CD4-positive, alpha-beta T cell treated with Interleukin-4 for 1 hour (primary cell): ENCODE data around the gene HMOX1.

ENCODE experiments used
- DNase-seq, 2 donors: peaks; one replicate each; pipeline ENCODE4 v3.0.0-alpha.2; 2020 to 2022

Gene HMOX1

GRCh38 chr22:35409783-35410662 is 29.1 kb downstream of the HMOX1 start:
- peak; percentile 31 to 86 for DNase-seq

GRCh38 chr22:35410663-35411034 is 29.8 kb downstream of the HMOX1 start:
- no peak for DNase-seq

DNA sequence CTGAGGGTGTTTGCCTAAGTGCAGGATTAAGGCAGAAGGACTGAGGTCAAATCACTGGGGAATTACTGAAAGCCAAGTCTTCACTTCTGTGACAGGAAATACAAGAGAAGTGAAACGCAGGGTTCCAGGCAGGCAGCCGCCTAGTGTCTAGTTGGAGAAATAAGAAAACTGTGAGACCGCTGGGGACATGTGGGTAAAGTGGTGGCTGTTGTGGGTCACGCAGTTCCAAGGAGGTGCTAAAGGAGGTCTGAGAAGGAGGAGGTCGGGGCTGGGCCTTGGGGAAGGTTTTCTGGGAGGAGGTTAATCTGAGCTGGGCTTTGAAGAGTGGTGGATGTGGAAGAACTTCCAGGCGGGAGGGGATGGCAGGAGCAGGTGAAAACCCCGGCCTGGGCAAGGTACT is 30.2 kb downstream of the HMOX1 start:
- peak; percentile 19 to 62 for DNase-seq

GRCh38 chr22:35413624-35414023 is 32.7 kb downstream of the HMOX1 start:
- no peak for DNase-seq

- no peak for DNase-seq
These were observed 36.7 kb downstream of the HMOX1 start for GRCh38 chr22:35417606-35418005.

DNA sequence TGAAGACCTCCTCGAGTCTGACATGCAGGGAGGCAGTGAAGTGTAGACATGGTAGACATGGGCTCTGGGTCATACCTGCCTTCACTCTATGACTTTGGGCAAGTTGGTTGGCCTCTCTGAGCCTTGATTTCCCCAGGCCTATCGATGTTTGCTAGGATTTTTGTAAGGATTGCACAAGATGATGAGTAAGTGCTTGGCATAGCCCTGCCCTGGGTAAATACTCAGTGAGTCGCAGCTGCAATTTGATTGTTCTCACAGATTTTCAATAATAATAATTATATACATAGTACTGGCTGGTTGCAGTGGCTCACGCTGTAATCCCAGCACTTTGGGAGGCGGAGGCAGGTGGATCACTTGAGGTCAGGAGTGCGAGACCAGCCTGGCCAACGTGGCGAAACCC is 37.2 kb downstream of the HMOX1 start:
- DNase-seq = no peak

GRCh38 chr22:35418731-35419130 is 37.8 kb downstream of the HMOX1 start:
- DNase-seq = no peak

DNA sequence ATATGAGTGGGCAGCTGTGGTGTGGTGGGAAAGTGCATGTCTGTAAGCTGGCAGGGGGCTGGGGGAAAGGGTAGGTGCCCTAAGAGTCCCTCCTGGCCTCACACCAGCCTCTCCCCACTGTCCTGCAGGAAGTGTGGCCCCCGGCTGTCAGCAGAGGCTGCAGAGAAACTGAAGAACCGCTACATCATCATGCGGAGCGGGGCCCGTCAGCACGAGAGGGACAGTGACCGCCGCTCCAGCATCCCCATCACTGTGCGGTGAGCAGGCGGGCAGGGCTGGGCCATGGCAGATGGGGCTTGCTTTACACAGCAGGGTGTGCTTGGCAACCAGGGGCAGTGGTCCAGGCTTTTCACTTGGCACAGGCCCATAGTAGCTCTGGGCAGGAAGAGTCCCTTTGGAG is 38.9 kb downstream of the HMOX1 start:
- no peak for DNase-seq

DNA sequence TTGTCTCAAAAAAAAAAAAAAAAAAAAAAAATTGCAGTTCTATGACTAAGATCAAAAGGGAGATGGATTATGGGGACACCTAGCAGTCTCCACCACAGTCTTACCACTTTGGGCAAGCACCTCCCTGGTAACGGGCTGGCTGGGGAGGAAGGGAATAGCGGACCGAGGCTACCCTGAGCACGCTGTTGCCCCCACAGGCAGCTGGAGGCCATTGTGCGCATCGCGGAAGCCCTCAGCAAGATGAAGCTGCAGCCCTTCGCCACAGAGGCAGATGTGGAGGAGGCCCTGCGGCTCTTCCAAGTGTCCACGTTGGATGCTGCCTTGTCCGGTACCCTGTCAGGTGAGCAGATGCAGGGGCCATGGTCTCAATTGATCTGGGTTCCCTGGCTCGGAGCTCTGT is 40.2 kb downstream of the HMOX1 start:
- no peak for DNase-seq

- DNase-seq = no peak
These were observed 41.2 kb downstream of the HMOX1 start for GRCh38 chr22:35422145-35422544.

- DNase-seq = no peak
These were observed 42.0 kb downstream of the HMOX1 start for GRCh38 chr22:35422936-35423335.

GRCh38 chr22:35424081-35424480 is 43.2 kb downstream of the HMOX1 start:
- DNase-seq = no peak

DNA sequence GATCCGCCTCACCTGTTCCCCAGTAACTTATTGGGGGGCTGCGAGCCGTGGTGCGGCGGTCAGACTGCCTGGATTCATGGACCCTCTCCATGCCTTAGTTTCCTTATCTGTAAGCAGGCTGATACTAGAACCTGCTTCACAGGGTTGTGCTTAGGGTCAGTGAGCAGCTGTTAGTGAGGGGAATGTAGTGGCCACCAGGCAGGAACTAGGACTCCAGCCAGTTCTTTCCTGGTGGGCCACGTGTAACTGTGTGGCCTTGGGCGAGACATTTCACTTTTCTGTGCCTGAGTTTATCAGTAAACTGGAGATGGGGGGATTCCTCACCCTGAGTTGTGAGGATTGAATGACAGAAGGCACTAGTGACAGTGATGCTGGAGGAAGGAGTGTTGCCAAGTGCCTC is 43.9 kb downstream of the HMOX1 start:
- no peak for DNase-seq

GRCh38 chr22:35425546-35425945 is 44.6 kb downstream of the HMOX1 start:
- no peak for DNase-seq

DNA sequence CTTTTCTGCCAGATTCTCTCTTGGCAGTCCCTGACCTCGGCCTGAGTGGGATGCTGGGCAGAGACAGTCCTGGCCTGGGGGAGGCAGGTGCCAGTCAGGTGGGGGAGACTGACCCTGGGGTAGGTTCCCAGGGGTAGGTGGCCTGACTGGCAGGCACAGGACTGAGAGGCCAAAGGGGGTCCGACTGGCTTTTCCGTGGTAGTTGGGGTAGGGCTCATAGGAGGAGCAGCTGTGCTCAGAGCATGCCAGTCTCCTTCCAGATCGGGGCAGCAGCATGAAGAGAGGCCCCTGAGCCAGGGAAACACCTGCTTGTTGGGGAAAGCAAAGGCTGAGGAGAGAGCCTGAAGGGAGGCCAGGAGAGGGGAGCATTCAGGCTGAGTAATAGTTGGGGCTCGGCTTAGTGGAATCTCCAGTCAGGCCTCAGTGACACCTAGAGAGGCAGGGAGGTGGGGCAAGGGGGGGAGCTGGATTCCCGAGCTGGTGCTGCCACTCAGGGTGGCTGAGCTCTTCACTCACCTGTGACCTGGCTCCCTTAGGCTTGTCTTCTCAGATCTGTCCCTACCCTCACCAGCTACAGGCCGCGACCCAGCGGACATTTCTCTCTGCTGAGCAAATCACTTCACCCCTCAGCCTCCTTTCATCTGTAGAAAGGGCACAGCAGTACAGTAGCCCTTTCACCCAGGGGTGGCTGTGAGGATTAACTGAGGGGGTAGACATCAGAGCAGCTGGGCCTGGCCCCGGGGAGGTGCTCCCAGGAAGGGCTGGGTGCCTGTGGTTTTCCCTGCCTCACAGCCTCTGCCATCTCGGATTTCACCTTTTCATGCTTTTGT is 45.3 kb downstream of the HMOX1 start:
- no peak for DNase-seq

GRCh38 chr22:35426801-35427140 is 45.9 kb downstream of the HMOX1 start:
- no peak for DNase-seq

DNA sequence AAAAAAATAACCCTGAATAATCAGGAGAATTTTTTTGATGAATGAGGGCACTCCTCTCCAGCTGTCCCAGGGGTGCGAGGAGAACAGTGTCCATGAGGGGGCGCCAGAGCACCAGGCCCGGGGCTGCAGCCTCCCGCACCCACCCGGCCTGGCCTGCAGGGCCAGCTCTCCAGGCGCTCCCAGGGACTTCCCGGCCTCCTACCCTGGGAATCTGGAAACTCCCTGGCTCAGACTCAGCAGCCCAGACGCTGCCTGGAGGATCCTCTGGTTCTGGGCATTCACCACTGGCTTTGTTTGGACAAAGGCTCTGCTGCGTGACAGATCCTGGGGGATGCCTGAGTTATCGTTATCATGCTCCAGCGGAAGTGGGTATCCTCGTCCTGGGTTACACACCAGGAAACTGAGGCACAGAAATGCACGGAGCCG is 50.0 kb downstream of the HMOX1 start:
- peak; percentile 51 to 61 for DNase-seq

- DNase-seq = no peak
These were observed 50.8 kb downstream of the HMOX1 start for GRCh38 chr22:35431483-35432227.

- no peak for DNase-seq
These were observed 51.5 kb downstream of the HMOX1 start for GRCh38 chr22:35432228-35432905.

GRCh38 chr22:35434061-35434710 is 53.3 kb downstream of the HMOX1 start:
- DNase-seq = no peak

- DNase-seq = no peak
These were observed 54.4 kb downstream of the HMOX1 start for GRCh38 chr22:35435201-35435740.

DNA sequence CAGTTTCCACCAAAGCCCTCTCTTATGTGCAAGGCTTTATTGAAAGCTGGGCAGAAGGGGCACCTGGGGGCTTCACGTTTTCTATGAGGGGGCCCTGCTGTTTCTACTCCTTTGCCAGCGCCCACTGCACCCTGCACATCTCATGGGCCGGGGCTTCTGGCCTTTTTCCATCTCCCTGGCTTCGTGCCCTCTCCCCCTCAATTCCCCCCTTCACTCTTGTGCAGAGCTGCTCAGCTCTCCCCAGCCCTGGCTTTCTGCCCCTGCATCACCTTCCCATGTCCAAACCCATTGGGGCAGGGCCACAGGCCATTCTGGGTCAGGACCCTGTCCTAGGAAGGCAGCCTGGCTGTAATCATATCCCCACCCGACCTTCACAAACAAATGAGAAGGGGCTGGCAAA is 55.5 kb downstream of the HMOX1 start:
- no peak for DNase-seq
